HepG2 (cell line): ENCODE measurements around the gene ARL16. TPM values are rescaled to one million over a fixed set of nuclear protein-coding genes. Genes with fewer than 3 reads are reported as not detected.

ENCODE experiments used
- ATAC-seq: fragments of 200-7000 bp; cut with Tn5 transposase; 3 replicates; pipeline ENCODE4 v1.9.1; 2020; ENCODE audit warnings: mild to moderate bottlenecking, moderate library complexity
- BruUV-seq: library from RNA; stranded (reverse); fragments of 400-500 nt; replicated peaks from 2 replicates; lab custom pipeline; 2021; lab: Mats Ljungman, UMichigan
- CTCF ChIA-PET: fragments of 300-600 bp; formaldehyde crosslinking; extraction: SDS; loops from one replicate; lab custom pipeline; 2021; ENCODE audit warnings: low total read pairs, inconsistent platforms, low intra/inter-chr PET ratio; lab: Yijun Ruan, JAX
- POLR2A ChIA-PET: fragments of 350-600 bp; sonication (Branson Sonifier 250); formaldehyde crosslinking; loops from one replicate; lab custom pipeline; 2020; ENCODE audit warnings: antibody characterized with exemption, inconsistent platforms; lab: Yijun Ruan, JAX
- DNase-seq: peaks from one replicate; pipeline ENCODE4 v3.0.0-alpha.2; 2015; ENCODE audit warnings: low spot score
- FAIRE-seq: peaks from 3 replicates; lab custom pipeline; 2011; peaks lifted over from hg19 to GRCh38; lab: Jason Lieb, UNC
- H2AFZ ChIP-seq: one replicate; pipeline ENCODE4 v1.6.1; 2011; ENCODE audit warnings: low read length, inconsistent platforms
- H3K27ac ChIP-seq: fragments of 300-600 bp; 3 replicates; pipeline ENCODE4 v1.8.0; 2011; ENCODE audit warnings: mixed run types, mild to moderate bottlenecking, mixed read lengths, low read length, inconsistent platforms; ENCODE audit not compliant: insufficient read depth; ENCODE audit errors: extremely low read length
- H3K27me3 ChIP-seq, 2 experiments: fragments of 200-600 bp in 1 of 2; 2 replicates in 1 of 2; 3 replicates in 1 of 2; pipeline versions ENCODE4 v1.6.0 to v1.8.0; 2011; ENCODE audit warnings: low read length in 2 of 2, mild to moderate bottlenecking in 2 of 2, moderate library complexity in 2 of 2, inconsistent platforms in 1 of 2; ENCODE audit not compliant: insufficient read depth in 2 of 2, control insufficient read depth in 1 of 2
- H3K36me3 ChIP-seq, 2 experiments: fragments of 200-600 bp in 1 of 2; replicated peaks in 1 of 2; 2 replicates in 1 of 2; 3 replicates in 1 of 2; pipeline versions ENCODE4 v1.5.1 to v1.8.0; 2011; ENCODE audit warnings: low read length in 2 of 2, inconsistent platforms in 1 of 2; ENCODE audit not compliant: insufficient read depth in 2 of 2, control insufficient read depth in 1 of 2
- H3K4me1 ChIP-seq: 2 replicates; pipeline ENCODE4 v1.5.1; 2012; ENCODE audit warnings: low read length, inconsistent platforms; ENCODE audit not compliant: insufficient read depth
- H3K4me2 ChIP-seq: 2 replicates; pipeline ENCODE4 v1.6.0; 2011; ENCODE audit warnings: low read depth, low read length, inconsistent platforms
- H3K4me3 ChIP-seq, 3 experiments: fragments of 200-600 bp in 1 of 3; sonication (generic), shearing (Covaris generic) in 1 of 3; replicated peaks in 1 of 3; 2 replicates each; pipeline ENCODE4 v1.5.1; 2011 to 2016; ENCODE audit warnings: low read length in 3 of 3, inconsistent platforms in 2 of 3, low read depth in 2 of 3, mild to moderate bottlenecking in 2 of 3, control low read depth in 1 of 3, mixed read lengths in 1 of 3; ENCODE audit not compliant: insufficient read depth in 1 of 3
- H3K79me2 ChIP-seq: one replicate; pipeline ENCODE4 v1.6.1; 2011; ENCODE audit warnings: low read length, inconsistent platforms; ENCODE audit not compliant: insufficient read depth
- H3K9ac ChIP-seq: 2 replicates; pipeline ENCODE4 v1.6.0; 2011; ENCODE audit warnings: mild to moderate bottlenecking, low read depth, low read length, inconsistent platforms; ENCODE audit not compliant: insufficient read depth
- H3K9me3 ChIP-seq: 2 replicates; pipeline ENCODE4 v1.5.1; 2012; ENCODE audit warnings: mild to moderate bottlenecking, low read length
- H4K20me1 ChIP-seq: 2 replicates; pipeline ENCODE4 v1.6.0; 2011; ENCODE audit warnings: inconsistent platforms, mild to moderate bottlenecking, low read length, moderate library complexity; ENCODE audit not compliant: insufficient read depth
- CHCHD3 ChIP-seq: sonication (generic); formaldehyde crosslinking; IDR thresholded peaks from 2 replicates; pipeline ENCODE4 v1.8.0; 2022; ENCODE audit warnings: mild to moderate bottlenecking, missing genetic modification reagents, moderate library complexity
- HDAC1 ChIP-seq: sonication (generic); formaldehyde crosslinking; IDR thresholded peaks from 2 replicates; pipeline ENCODE4 v1.5.1; 2020; ENCODE audit warnings: mild to moderate bottlenecking, missing genetic modification reagents
- IRF2 ChIP-seq: IDR thresholded peaks from 2 replicates; pipeline ENCODE4 v1.6.1; 2018; ENCODE audit warnings: missing genetic modification reagents, missing compliant biosample characterization
- NBN ChIP-seq: fragments of 450-650 bp; conservative IDR thresholded peaks from 2 replicates; pipeline ENCODE4 v1.6.1; 2017
- NFRKB ChIP-seq: fragments of 450-650 bp; IDR thresholded peaks from 2 replicates; pipeline ENCODE4 v1.6.1; 2017
- RXRB ChIP-seq: IDR thresholded peaks from 2 replicates; pipeline ENCODE4 v1.6.1; 2016; ENCODE audit warnings: borderline replicate concordance, missing genetic modification reagents, missing compliant biosample characterization
- SMAD1 ChIP-seq: sonication (generic); formaldehyde crosslinking; IDR thresholded peaks from 2 replicates; pipeline ENCODE4 v1.4.0; 2020; ENCODE audit warnings: missing genetic modification reagents, low read depth, mild to moderate bottlenecking, borderline replicate concordance
- SSRP1 ChIP-seq: IDR thresholded peaks from 2 replicates; pipeline ENCODE4 v1.6.1; 2016; ENCODE audit warnings: control low read depth
- TARDBP ChIP-seq: sonication (generic); formaldehyde crosslinking; IDR thresholded peaks from 2 replicates; pipeline ENCODE4 v1.8.0; 2022; ENCODE audit warnings: mild to moderate bottlenecking, missing genetic modification reagents
- ZNF143 ChIP-seq: sonication (generic); formaldehyde crosslinking; IDR thresholded peaks from 2 replicates; pipeline ENCODE4 v1.4.0; 2020; ENCODE audit warnings: missing genetic modification reagents
- ZNF607 ChIP-seq: sonication (generic); formaldehyde crosslinking; IDR thresholded peaks from 2 replicates; pipeline ENCODE4 v1.5.1; 2020; ENCODE audit warnings: missing genetic modification reagents, mild to moderate bottlenecking, borderline replicate concordance
- ZNF883 ChIP-seq: sonication (generic); formaldehyde crosslinking; IDR thresholded peaks from 2 replicates; pipeline ENCODE4 v1.5.1; 2020; ENCODE audit warnings: mild to moderate bottlenecking, missing genetic modification reagents; ENCODE audit errors: not compliant biosample characterization
- WGBS: methylation state at CpG from one replicate; pipeline ENCODE4 v1.1.6; 2017; ENCODE audit warnings: low lambda C conversion rate; 5-methylcytosine and 5-hydroxymethylcytosine counted together
- in situ Hi-C: cut with HindIII; loops from 2 replicates; pipeline ENCODE4 v1.10.0; 2017; ENCODE audit warnings: low pct_unique_long_range_greater_than_20kb; ENCODE audit not compliant: extremely low pct_ligation_motif_present
- intact Hi-C: fragments of 100-400 bp; cut with micrococcal nuclease; formaldehyde crosslinking; loops from one replicate; pipeline ENCODE4 v1.10.0; 2022; ENCODE audit not compliant: unreplicated experiment
- polyA plus RNA-seq, 8 experiments: library from polyadenylated mRNA; depleted of rRNA in 3 of 8; stranded (reverse) in 7 of 8; unstranded in 1 of 8; fragments of >200 nt; fragmentation: Illumina TruSeq in 4 of 8; extraction: Trizol in 4 of 8; gene quantifications; 2 replicates each; pipeline versions ENCODE4 v1.2.1 to v1.2.3, GENCODE V29; 2011 to 2016; ENCODE audit warnings: low read depth in 4 of 8, missing spikeins in 1 of 8, mixed read lengths in 1 of 8; ENCODE audit not compliant: insufficient read depth in 1 of 8
- total RNA-seq, 5 experiments: library from RNA; depleted of rRNA; stranded (reverse); fragments of >200 nt; fragmentation: Illumina TruSeq; extraction: Trizol; gene quantifications; 2 replicates each; pipeline ENCODE4 v1.2.3, GENCODE V29; 2016; ENCODE audit warnings: low read depth in 1 of 5
- TF ChIP-seq, protein P1 (sequence below): sonication (generic); formaldehyde crosslinking; IDR thresholded peaks from 2 replicates; pipeline ENCODE4 v1.8.1; 2023; ENCODE audit warnings: missing genetic modification reagents, inconsistent platforms, borderline replicate concordance
- TF ChIP-seq, protein P2 (sequence below), 2 experiments: sonication (generic) in 1 of 2; formaldehyde crosslinking in 1 of 2; IDR thresholded peaks; 2 replicates each; pipeline versions ENCODE4 v1.5.1 to v1.6.1; 2011 to 2020; ENCODE audit warnings: borderline replicate concordance in 1 of 2, low read depth in 1 of 2, low read length in 1 of 2, mild to moderate bottlenecking in 1 of 2, missing genetic modification reagents in 1 of 2, moderate library complexity in 1 of 2
- TF ChIP-seq, protein P3 (sequence below): sonication (generic); formaldehyde crosslinking; IDR thresholded peaks from 2 replicates; pipeline ENCODE4 v1.5.0; 2020; ENCODE audit warnings: missing genetic modification reagents, mild to moderate bottlenecking, borderline replicate concordance

Gene ARL16
- total and polyA plus RNA-seq, 2 of the 13 experiments (the other 11 are each of a cell fraction or from before 2014, with no cell fraction given) = 20.8 to 30.8 TPM

DNA sequence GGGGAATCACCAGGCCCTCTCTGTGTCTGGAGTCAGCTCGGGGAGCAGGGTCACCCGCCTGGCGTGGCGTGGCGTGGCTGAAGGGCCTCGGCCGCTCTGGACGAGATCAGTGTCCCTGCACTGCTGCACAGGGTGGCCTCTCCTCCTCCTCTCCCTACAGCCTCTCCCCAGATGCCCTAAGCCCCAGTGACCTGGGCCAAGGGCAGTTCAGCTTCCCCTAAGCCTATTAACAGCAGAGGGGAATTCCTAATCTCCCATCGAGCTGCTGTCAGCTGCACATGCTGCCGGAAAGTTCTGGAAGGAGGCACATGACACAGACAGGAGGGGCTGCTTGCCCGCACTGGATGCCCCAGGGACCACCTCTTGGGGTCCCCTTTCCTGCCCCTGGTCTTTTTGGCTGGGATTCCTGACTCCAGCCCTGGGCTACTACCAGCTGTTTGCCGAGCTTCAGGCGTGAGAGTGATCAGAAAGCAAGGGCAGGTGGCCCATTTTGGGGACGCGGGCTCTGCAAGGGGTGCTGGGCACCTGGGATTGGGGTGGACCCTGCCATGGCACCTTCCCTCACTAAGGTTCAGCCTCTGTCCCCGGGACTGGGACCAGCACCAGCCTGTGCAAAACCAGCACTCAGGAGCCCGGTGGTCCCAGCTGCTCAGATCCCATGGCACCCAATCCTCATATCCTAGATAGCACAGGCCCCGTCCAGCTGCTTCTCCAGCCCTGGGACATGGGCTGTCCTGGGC, 28.0 kb downstream of the ARL16 start:
- peak overlapping the region in 1 of 3 experiments; percentile 45; a peak in 1 of 6 replicates for H3K4me3 ChIP-seq
- ChIA-PET CTCF (no interaction called here), POLR2A (interaction anchor here (0.5 to 2.1 kb wide), 6 partner anchors 10 to 71 kb away, joined by 3 to 15 read pairs (median 5); partner anchors contain the start of genes CCDC137 and OXLD1)
- no TSS peak for BruUV-seq
- peak overlapping the region; percentile 38; the same call in 1 of the 2 replicates for H3K9ac ChIP-seq
- H3K4me2 ChIP-seq = peak overlapping the region; percentile 45
- no peak overlapping the region for H3K27ac ChIP-seq
- ATAC-seq (peak; percentile 68), DNase-seq (no peak), FAIRE-seq (no peak)
- H3K9me3 ChIP-seq = no peaks in the 10 kb centered on the region
- 24% methylated on average over 13 of the region's 18 CpGs for WGBS
- peaks cover 0 to 17% of the 10 kb centered on the region in 2 experiments; a peak in 3 of 5 replicates for H3K27me3 ChIP-seq
- in situ Hi-C loops (no loop called here), intact Hi-C loops (no loop called here)
- H3K4me1 ChIP-seq = peaks cover 80% of the 10 kb centered on the region
- H3K79me2 ChIP-seq = no peaks in the 10 kb centered on the region
- no peaks in the 10 kb centered on the region for H3K36me3 ChIP-seq
- no peak overlapping the region for H2AFZ ChIP-seq
- H4K20me1 ChIP-seq = no peaks in the 10 kb centered on the region
- TF ChIP-seq, protein P1, sequence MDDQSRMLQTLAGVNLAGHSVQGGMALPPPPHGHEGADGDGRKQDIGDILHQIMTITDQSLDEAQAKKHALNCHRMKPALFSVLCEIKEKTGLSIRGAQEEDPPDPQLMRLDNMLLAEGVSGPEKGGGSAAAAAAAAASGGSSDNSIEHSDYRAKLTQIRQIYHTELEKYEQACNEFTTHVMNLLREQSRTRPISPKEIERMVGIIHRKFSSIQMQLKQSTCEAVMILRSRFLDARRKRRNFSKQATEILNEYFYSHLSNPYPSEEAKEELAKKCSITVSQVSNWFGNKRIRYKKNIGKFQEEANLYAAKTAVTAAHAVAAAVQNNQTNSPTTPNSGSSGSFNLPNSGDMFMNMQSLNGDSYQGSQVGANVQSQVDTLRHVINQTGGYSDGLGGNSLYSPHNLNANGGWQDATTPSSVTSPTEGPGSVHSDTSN = no peak
- TF ChIP-seq ZNF143 (CRISPR knock-in tag) (no peak), ZNF607 (peak; percentile 90), SMAD1 (no peak), NBN (no peak), RXRB (CRISPR knock-in tag) (peak; percentile 99), IRF2 (CRISPR knock-in tag) (0 out of 2 replicates have a peak, but pooled peaks have one; percentile 18), TARDBP (CRISPR knock-in tag) (0 out of 2 replicates have a peak, but pooled peaks have one; percentile 33), HDAC1 (0 out of 2 replicates have a peak, but pooled peaks have one; percentile 28), ZNF883 (CRISPR knock-in tag) (peak; percentile 47), NFRKB (no peak), SSRP1 (CRISPR knock-in tag) (no peak), CHCHD3 (CRISPR knock-in tag) (no peak)
- TF ChIP-seq, protein P2, sequence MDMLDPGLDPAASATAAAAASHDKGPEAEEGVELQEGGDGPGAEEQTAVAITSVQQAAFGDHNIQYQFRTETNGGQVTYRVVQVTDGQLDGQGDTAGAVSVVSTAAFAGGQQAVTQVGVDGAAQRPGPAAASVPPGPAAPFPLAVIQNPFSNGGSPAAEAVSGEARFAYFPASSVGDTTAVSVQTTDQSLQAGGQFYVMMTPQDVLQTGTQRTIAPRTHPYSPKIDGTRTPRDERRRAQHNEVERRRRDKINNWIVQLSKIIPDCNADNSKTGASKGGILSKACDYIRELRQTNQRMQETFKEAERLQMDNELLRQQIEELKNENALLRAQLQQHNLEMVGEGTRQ (IDR thresholded peaks at IDR 0.05; ENCODE audit: low read depth, low read length) = no peak
- TF ChIP-seq, protein P2 (CRISPR knock-in tag; IDR thresholded peaks at IDR 0.05; ENCODE audit: borderline replicate concordance) = no peak
- TF ChIP-seq, protein P3, sequence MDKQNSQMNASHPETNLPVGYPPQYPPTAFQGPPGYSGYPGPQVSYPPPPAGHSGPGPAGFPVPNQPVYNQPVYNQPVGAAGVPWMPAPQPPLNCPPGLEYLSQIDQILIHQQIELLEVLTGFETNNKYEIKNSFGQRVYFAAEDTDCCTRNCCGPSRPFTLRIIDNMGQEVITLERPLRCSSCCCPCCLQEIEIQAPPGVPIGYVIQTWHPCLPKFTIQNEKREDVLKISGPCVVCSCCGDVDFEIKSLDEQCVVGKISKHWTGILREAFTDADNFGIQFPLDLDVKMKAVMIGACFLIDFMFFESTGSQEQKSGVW = no peak
